Stimulated activated CD8-positive, alpha-beta memory T cell treated with anti-CD3 and anti-CD28 coated beads, Interleukin-12 subunit alpha, Interleukin-12 subunit beta, amount 100 ng/mL, for 24 hours (primary cell): Measurements from ENCODE around the gene SGSM1.
"Not testable (repeated sequence)": the region's sequence is repeated elsewhere in the genome, so short reads cannot be mapped to it uniquely, and the experiment has no call there.

Experiments used
- DNase-seq: peaks from one replicate; pipeline ENCODE4 v3.0.0-alpha.2; 2020; ENCODE audit errors: extremely low read depth

The SGSM1 gene

GRCh38 chr22:24894220-24894975 is 88.4 kb downstream of the SGSM1 start:
- no peak for DNase-seq

- no peak for DNase-seq
Measured at GRCh38 chr22:24894998-24895397, 89.0 kb downstream of the SGSM1 start.

GRCh38 chr22:24901448-24901847 is 95.4 kb downstream of the SGSM1 start:
- no peak for DNase-seq

DNA sequence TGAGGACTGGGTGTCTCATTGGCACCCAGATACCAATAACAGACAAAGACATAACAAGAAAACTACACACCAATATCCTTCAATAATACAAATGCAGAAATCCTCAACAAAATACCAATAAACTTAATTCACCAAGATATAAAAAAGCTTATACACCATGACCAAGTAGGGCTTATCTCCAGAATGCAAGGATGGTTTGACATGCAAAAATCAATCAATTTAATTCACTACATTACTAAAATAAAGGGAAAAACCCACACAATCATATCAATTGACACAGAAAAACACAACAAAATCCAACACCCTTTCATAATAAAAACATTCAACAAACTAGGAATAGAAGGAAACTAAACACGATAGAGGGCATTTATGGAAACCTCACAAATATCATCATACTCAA is 99.9 kb downstream of the SGSM1 start:
- DNase-seq = no peak

GRCh38 chr22:24907101-24907500 is 101.1 kb downstream of the SGSM1 start:
- DNase-seq = not testable (repeated sequence)

GRCh38 chr22:24920029-24920428 is 114.0 kb downstream of the SGSM1 start:
- DNase-seq = no peak

- DNase-seq = no peak
Measured at GRCh38 chr22:24925586-24926427, 119.8 kb downstream of the SGSM1 start.

- no peak for DNase-seq
Measured at GRCh38 chr22:24926428-24926725, 120.4 kb downstream of the SGSM1 start.

- DNase-seq = no peak
Measured at GRCh38 chr22:24926849-24927579, 121.0 kb downstream of the SGSM1 start.

DNA sequence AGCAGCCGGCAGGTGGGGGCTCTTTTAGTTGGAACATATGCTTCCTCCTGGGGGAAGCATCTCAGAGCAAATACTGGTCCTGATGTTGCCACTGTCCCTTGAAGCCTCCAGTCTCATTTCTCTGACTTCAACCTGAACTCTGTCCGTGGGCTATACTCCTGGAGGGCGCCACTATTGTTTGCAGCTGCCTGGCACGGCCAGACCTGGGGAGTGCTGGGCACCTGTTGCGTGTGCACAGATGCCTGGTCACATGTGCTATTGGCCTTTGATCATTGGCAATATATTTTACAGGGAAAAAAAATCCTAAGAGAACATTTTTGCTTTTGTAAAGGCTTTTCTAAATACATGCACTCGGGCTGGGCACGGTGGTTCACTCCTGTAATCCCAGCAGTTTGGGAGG is 122.3 kb downstream of the SGSM1 start:
- no peak for DNase-seq

DNA sequence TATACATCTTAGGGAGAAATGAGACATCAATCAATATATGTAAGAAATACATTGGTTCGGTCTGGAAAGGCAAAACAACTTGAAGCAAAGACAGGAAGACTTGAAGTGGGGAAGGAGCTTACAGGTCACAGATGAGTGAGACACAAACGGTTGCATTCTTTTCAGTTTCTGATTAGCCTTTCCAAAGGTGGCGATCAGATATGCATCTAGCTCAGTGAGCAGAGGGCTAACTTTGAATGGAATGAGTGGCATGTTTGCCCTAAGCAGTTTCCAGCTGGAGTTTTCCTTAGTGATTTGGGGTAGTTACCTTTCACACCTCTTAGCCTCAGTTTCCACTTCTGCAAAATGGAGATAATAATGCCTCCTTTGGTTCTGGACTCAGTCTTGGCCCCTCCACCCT is 124.7 kb downstream of the SGSM1 start:
- no peak for DNase-seq

DNA sequence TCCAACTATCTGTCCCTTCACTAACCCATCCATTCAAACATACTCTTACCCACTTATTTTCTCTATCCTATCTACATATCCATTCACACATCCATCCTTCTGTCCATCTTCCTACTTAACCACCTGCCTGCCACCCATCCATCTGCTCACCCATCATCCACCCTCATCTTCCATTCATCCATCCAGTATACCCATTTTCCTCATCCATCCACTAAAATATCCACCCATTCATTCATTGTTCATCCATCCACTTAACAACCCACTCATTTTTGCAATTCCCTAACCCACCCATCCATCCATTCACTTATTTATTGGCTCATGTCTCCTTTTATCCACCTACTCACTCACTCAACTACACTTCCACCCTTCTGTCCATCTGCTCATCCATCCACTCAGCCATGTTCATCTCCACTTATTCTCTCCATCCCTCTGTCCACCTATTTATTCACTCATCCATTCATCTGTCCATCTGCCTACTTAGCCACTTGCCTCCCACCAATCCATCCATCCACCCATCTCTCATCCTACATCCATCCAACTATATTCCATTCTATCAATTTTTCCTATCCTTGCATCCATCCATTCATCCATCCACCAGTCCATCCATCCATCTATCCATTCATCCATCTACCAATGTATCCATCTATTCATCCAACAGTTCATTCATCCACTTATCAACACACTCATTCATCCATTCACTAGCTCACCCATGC is 129.9 kb downstream of the SGSM1 start:
- no peak for DNase-seq

- no peak for DNase-seq
Measured at GRCh38 chr22:24937114-24937513, 131.1 kb downstream of the SGSM1 start.

DNA sequence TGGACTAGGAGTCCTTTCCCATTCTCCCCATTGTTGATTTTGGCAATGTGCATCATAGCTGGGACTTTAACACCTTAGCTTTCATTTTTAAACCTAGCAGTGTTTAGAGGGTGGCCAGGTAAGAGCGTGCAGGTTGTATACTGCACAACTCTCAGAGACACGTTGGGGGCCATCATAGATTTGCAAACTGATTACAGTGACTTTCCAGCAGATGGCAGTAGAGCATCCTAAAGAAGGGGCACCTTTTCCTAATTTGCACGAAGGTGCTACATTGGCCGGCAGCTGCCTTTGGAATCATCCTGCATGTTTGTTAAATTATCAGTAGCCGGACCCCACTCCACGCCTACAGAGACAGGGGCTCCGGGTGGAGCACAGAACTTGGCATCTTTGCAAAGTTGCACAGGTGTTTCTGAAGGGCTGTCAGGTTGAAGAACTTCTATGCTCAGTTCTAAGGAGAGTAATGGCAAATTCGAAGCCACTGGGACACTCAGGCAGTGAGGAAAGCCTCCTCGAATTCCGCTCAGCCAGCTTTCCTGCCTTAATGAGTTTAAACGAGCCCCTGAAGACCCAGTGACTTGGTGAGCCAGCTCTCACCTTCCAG is 132.8 kb downstream of the SGSM1 start:
- DNase-seq = no peak

- no peak for DNase-seq
Measured at GRCh38 chr22:24942301-24942700, 136.3 kb downstream of the SGSM1 start.

GRCh38 chr22:24944217-24944937 is 138.4 kb downstream of the SGSM1 start:
- DNase-seq = no peak

DNA sequence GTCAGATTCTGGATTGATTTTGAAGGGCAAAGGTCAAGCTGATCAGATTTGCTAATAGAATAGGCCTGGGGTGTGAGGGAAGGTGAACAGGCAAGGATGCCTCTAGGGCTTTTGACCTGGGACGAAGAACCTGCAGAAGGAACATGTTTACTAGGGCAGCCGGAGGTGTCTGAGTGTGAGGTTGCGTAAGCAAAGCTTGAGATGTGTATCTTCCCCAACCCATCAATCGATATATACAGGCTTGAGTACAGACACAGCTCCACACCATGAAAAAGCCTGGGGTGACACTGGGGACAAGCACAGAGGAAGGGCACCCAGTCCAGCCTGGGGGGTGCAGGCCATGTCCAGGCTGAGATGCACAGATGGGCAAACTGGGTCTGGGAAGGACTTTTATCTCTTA is 139.4 kb downstream of the SGSM1 start:
- no peak for DNase-seq

DNA sequence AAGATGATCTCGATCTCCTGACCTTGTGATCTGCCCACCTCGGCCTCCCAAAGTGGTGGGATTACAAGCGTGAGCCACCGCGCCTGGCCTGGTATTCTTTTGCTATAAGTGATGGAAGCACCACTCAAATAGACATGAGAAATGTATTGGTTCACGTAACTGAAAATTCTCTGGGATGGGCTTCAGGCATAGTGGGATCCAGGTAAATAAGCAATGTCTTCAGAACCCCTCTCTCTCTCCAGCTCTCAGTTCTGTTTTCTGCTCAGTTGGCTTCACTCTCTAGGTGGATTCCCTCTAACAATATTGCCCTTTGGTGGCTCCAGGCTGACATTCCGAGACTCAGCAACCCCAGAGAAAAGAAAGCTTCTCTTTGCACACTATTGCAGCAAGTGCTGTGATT is 141.4 kb downstream of the SGSM1 start:
- DNase-seq = no peak

GRCh38 chr22:24947881-24948280 is 141.9 kb downstream of the SGSM1 start:
- no peak for DNase-seq

- no peak for DNase-seq
Measured at GRCh38 chr22:24948356-24949202, 142.6 kb downstream of the SGSM1 start.
